WTC11 (cell line): ENCODE data around the gene TMEM147. TPM values are rescaled to one million over a fixed set of nuclear protein-coding genes. Genes with fewer than 3 reads are reported as not detected.
A peak's percentile ranks its signal among the peaks of the same experiment; 100 is the strongest.

ENCODE experiments used
- ATAC-seq: fragments of 200-7000 bp; cut with Tn5 transposase; 2 replicates; pipeline ENCODE4 v1.10.0; 2021; ENCODE audit warnings: mild to moderate bottlenecking, moderate library complexity
- CTCF ChIA-PET: fragments of 300-600 bp; sonication (Branson Sonifier 250); formaldehyde crosslinking; loops from one replicate; lab custom pipeline; 2021; ENCODE audit warnings: antibody characterized with exemption; lab: Charles Lee
- POLR2A ChIA-PET: fragments of 350-600 bp; sonication (Branson Sonifier 250); formaldehyde crosslinking; loops from one replicate; lab custom pipeline; 2021; ENCODE audit warnings: antibody characterized with exemption; lab: Charles Lee
- DNase-seq: peaks from one replicate; pipeline ENCODE4 v3.0.0; 2021; ENCODE audit warnings: low spot score
- H3K27ac Mint-ChIP-seq: 2 replicates; pipeline ENCODE4 v1.8.0; 2021; ENCODE audit warnings: mixed read lengths
- H3K27me3 Mint-ChIP-seq: 2 replicates; pipeline ENCODE4 v1.8.0; 2021; ENCODE audit warnings: low read depth, mild to moderate bottlenecking, moderate library complexity, mixed read lengths
- H3K36me3 Mint-ChIP-seq: 2 replicates; pipeline ENCODE4 v1.8.0; 2021; ENCODE audit warnings: mixed read lengths
- H3K4me1 Mint-ChIP-seq: 2 replicates; pipeline ENCODE4 v1.8.0; 2022; ENCODE audit warnings: mixed read lengths
- H3K4me3 Mint-ChIP-seq: 2 replicates; pipeline ENCODE4 v1.8.0; 2021; ENCODE audit warnings: mild to moderate bottlenecking, moderate library complexity, mixed read lengths
- H3K9me3 Mint-ChIP-seq: 2 replicates; pipeline ENCODE4 v1.8.0; 2021; ENCODE audit warnings: mixed read lengths
- ELF4 ChIP-seq: sonication (generic); formaldehyde crosslinking; IDR thresholded peaks from 2 replicates; pipeline ENCODE4 v1.8.1; 2022; ENCODE audit warnings: low read depth, mild to moderate bottlenecking, moderate library complexity, missing genetic modification reagents
- JUN ChIP-seq: sonication (generic); formaldehyde crosslinking; IDR thresholded peaks from 2 replicates; pipeline ENCODE4 v1.8.0; 2023; ENCODE audit warnings: mild to moderate bottlenecking, missing genetic modification reagents
- NFYB ChIP-seq: sonication (generic); formaldehyde crosslinking; conservative IDR thresholded peaks from 2 replicates; pipeline ENCODE4 v1.8.0; 2022; ENCODE audit warnings: low read depth, missing genetic modification reagents
- PRRX2 ChIP-seq: fragments of 250-450 bp; sonication (Bioruptor Pico); IDR thresholded peaks from 2 replicates; pipeline ENCODE4 v1.8.0; 2021; ENCODE audit warnings: mild to moderate bottlenecking
- SMAD4 ChIP-seq: sonication (generic); formaldehyde crosslinking; IDR thresholded peaks from 2 replicates; pipeline ENCODE4 v1.8.0; 2022; ENCODE audit warnings: mild to moderate bottlenecking, missing genetic modification reagents
- ZBTB21 ChIP-seq: sonication (generic); formaldehyde crosslinking; IDR thresholded peaks from 2 replicates; pipeline ENCODE4 v1.8.1; 2023; ENCODE audit warnings: mild to moderate bottlenecking, missing genetic modification reagents, borderline replicate concordance
- ZNF219 ChIP-seq: sonication (generic); formaldehyde crosslinking; IDR thresholded peaks from 2 replicates; pipeline ENCODE4 v1.8.0; 2023; ENCODE audit warnings: missing genetic modification reagents, mild to moderate bottlenecking, borderline replicate concordance
- ZNF232 ChIP-seq: sonication (generic); formaldehyde crosslinking; IDR thresholded peaks from 2 replicates; pipeline ENCODE4 v1.8.0; 2022; ENCODE audit warnings: mild to moderate bottlenecking, missing genetic modification reagents
- ZNF416 ChIP-seq: fragments of 250-450 bp; sonication (Bioruptor Pico); IDR thresholded peaks from 2 replicates; pipeline ENCODE4 v1.9.0; 2021; ENCODE audit warnings: mild to moderate bottlenecking, inconsistent platforms
- total RNA-seq: library from RNA; stranded (reverse); gene quantifications from 3 replicates; pipeline ENCODE4 v1.2.3, GENCODE V29; 2021
- TF ChIP-seq, protein P1 (sequence below): sonication (generic); formaldehyde crosslinking; IDR thresholded peaks from 2 replicates; pipeline ENCODE4 v1.8.1; 2022; ENCODE audit warnings: mild to moderate bottlenecking, moderate library complexity, missing genetic modification reagents
- TF ChIP-seq, protein P2 (sequence below): fragments of 250-450 bp; sonication (Bioruptor Pico); IDR thresholded peaks from 2 replicates; pipeline ENCODE4 v1.9.0; 2021; ENCODE audit warnings: mild to moderate bottlenecking, borderline replicate concordance
- TF ChIP-seq, protein P3 (sequence below): sonication (generic); formaldehyde crosslinking; IDR thresholded peaks from 2 replicates; pipeline ENCODE4 v1.8.0; 2022; ENCODE audit warnings: mild to moderate bottlenecking, missing genetic modification reagents
- TF ChIP-seq, protein P4 (sequence below): fragments of 250-450 bp; sonication (Bioruptor Pico); IDR thresholded peaks from 2 replicates; pipeline ENCODE4 v1.9.0; 2021; ENCODE audit warnings: mild to moderate bottlenecking
- TF ChIP-seq, protein P5 (sequence below): sonication (generic); formaldehyde crosslinking; IDR thresholded peaks from 2 replicates; pipeline ENCODE4 v1.8.1; 2023; ENCODE audit warnings: mild to moderate bottlenecking, missing genetic modification reagents, moderate library complexity
- TF ChIP-seq, protein P6 (sequence below): sonication (generic); formaldehyde crosslinking; IDR thresholded peaks from 2 replicates; pipeline ENCODE4 v1.8.0; 2023; ENCODE audit warnings: missing genetic modification reagents

Gene TMEM147
- total RNA-seq, 1 experiment from 2014 or later: 135 TPM

DNA sequence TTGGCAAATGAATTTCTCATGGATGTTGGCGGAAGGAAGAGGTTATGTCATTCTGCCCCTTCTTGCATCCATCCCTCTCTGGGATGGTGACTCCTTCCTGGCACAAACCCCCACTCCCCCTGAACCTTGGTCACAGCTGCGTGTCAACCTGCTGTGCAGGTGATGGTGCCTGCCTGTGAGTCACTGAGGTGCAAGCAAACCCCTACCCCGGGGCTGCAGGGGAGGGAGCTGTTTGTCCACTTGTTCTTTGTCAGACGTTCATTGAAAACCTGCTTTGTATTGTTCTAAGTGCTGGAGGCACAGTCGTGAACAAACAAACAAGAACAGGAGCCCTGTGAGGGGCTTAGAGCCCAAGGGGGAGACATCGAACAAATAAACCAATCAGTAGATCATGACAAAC, 14.1 kb upstream of the TMEM147 start:
- Mint-ChIP-seq H3K4me3 (no peak overlapping the region), H3K9me3 (0 out of 2 replicates have a peak, but pooled peaks cover 4% of the 10 kb centered on the region), H3K27me3 (peaks cover 36% of the 10 kb centered on the region)
- TF ChIP-seq SMAD4 (CRISPR knock-in tag) (no peak), PRRX2 (CRISPR knock-in tag) (no peak), JUN (CRISPR knock-in tag) (no peak), ELF4 (CRISPR knock-in tag) (no peak), ZNF232 (CRISPR knock-in tag) (no peak), ZNF219 (no peak)
- TF ChIP-seq, protein P1, sequence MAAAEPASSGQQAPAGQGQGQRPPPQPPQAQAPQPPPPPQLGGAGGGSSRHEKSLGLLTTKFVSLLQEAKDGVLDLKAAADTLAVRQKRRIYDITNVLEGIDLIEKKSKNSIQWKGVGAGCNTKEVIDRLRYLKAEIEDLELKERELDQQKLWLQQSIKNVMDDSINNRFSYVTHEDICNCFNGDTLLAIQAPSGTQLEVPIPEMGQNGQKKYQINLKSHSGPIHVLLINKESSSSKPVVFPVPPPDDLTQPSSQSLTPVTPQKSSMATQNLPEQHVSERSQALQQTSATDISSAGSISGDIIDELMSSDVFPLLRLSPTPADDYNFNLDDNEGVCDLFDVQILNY (CRISPR knock-in tag): no peak
- TF ChIP-seq, protein P2, sequence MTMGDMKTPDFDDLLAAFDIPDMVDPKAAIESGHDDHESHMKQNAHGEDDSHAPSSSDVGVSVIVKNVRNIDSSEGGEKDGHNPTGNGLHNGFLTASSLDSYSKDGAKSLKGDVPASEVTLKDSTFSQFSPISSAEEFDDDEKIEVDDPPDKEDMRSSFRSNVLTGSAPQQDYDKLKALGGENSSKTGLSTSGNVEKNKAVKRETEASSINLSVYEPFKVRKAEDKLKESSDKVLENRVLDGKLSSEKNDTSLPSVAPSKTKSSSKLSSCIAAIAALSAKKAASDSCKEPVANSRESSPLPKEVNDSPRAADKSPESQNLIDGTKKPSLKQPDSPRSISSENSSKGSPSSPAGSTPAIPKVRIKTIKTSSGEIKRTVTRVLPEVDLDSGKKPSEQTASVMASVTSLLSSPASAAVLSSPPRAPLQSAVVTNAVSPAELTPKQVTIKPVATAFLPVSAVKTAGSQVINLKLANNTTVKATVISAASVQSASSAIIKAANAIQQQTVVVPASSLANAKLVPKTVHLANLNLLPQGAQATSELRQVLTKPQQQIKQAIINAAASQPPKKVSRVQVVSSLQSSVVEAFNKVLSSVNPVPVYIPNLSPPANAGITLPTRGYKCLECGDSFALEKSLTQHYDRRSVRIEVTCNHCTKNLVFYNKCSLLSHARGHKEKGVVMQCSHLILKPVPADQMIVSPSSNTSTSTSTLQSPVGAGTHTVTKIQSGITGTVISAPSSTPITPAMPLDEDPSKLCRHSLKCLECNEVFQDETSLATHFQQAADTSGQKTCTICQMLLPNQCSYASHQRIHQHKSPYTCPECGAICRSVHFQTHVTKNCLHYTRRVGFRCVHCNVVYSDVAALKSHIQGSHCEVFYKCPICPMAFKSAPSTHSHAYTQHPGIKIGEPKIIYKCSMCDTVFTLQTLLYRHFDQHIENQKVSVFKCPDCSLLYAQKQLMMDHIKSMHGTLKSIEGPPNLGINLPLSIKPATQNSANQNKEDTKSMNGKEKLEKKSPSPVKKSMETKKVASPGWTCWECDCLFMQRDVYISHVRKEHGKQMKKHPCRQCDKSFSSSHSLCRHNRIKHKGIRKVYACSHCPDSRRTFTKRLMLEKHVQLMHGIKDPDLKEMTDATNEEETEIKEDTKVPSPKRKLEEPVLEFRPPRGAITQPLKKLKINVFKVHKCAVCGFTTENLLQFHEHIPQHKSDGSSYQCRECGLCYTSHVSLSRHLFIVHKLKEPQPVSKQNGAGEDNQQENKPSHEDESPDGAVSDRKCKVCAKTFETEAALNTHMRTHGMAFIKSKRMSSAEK (CRISPR knock-in tag): no peak
- TF ChIP-seq, protein P3, sequence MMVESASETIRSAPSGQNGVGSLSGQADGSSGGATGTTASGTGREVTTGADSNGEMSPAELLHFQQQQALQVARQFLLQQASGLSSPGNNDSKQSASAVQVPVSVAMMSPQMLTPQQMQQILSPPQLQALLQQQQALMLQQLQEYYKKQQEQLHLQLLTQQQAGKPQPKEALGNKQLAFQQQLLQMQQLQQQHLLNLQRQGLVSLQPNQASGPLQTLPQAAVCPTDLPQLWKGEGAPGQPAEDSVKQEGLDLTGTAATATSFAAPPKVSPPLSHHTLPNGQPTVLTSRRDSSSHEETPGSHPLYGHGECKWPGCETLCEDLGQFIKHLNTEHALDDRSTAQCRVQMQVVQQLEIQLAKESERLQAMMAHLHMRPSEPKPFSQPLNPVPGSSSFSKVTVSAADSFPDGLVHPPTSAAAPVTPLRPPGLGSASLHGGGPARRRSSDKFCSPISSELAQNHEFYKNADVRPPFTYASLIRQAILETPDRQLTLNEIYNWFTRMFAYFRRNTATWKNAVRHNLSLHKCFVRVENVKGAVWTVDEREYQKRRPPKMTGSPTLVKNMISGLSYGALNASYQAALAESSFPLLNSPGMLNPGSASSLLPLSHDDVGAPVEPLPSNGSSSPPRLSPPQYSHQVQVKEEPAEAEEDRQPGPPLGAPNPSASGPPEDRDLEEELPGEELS (CRISPR knock-in tag): no peak
- TF ChIP-seq, protein P4, sequence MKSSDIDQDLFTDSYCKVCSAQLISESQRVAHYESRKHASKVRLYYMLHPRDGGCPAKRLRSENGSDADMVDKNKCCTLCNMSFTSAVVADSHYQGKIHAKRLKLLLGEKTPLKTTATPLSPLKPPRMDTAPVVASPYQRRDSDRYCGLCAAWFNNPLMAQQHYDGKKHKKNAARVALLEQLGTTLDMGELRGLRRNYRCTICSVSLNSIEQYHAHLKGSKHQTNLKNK (CRISPR knock-in tag): no peak
- TF ChIP-seq, protein P5, sequence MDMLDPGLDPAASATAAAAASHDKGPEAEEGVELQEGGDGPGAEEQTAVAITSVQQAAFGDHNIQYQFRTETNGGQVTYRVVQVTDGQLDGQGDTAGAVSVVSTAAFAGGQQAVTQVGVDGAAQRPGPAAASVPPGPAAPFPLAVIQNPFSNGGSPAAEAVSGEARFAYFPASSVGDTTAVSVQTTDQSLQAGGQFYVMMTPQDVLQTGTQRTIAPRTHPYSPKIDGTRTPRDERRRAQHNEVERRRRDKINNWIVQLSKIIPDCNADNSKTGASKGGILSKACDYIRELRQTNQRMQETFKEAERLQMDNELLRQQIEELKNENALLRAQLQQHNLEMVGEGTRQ: no peak
- TF ChIP-seq, all 79 proteins: peak for 0
- ChIA-PET CTCF (interaction anchor here (0.8 to 1.3 kb wide), 5 partner anchors 18 to 117 kb away, joined by 3 to 4 read pairs (median 3); partner anchors contain the start of gene COX6B1), POLR2A (interaction anchor here (0.5 kb wide), 1 partner anchor 80 kb away, joined by 5 read pairs; no protein-coding TSS in a partner anchor)
- no peak for ATAC-seq
- Mint-ChIP-seq H3K4me1 (peaks cover 17% of the 10 kb centered on the region), H3K36me3 (no peaks in the 10 kb centered on the region), H3K27ac (no peak overlapping the region)
- no peak for DNase-seq

DNA sequence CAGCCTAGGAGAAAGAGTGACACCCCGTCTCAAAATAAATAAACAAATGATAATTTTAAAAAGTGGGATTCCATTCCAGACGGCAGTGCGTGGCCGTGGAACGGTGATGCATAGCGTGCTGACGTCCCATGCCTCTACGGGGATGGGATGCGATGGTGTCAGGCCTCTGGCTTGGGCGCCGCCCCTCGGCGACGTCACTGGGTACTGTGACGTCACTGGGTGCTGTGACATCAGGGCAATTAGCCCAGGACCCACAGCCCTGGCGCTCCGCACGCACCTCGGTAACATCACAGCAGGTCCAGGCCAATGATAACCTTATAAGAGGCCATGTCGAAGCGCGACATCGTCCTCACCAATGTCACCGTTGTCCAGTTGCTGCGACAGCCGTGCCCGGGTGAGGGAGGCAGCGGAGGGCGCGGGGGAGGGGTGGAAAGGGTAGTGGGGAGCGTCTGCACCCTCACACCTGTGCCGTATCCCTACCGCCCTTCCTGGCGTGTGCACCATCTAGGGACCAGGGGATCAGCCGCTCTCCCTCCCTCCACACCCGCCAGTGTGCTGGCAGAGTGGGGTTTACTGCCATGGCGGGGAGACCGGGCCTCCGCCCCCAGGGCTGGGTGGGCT, 12.1 kb upstream of the TMEM147 start, which contains the start of gene GAPDHS:
Gene GAPDHS (plus strand): TSS at position 256 of the 621 bp plus-strand sequence. CDS start 72 bp downstream, at position 328.
- no peak; the same call in 1 of the 2 replicates for ATAC-seq
- peak within 1 kb of the TSS; percentile 57 for H3K4me3 Mint-ChIP-seq
- no peaks in the 10 kb centered on the region for H3K36me3 Mint-ChIP-seq
- peaks cover 36% of the 10 kb centered on the region for H3K27me3 Mint-ChIP-seq
- H3K27ac Mint-ChIP-seq: 0 out of 2 replicates have a peak within 1 kb of the TSS, but pooled peaks have one; percentile 25
- TF ChIP-seq, protein P4 (CRISPR knock-in tag): no peak
- TF ChIP-seq, protein P6, sequence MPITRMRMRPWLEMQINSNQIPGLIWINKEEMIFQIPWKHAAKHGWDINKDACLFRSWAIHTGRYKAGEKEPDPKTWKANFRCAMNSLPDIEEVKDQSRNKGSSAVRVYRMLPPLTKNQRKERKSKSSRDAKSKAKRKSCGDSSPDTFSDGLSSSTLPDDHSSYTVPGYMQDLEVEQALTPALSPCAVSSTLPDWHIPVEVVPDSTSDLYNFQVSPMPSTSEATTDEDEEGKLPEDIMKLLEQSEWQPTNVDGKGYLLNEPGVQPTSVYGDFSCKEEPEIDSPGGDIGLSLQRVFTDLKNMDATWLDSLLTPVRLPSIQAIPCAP (CRISPR knock-in tag): no peak
- TF ChIP-seq NFYB (no peak), ELF4 (CRISPR knock-in tag) (no peak), ZNF416 (no peak), ZBTB21 (CRISPR knock-in tag) (peak; percentile 94; the same call in 1 of the 2 replicates)
- TF ChIP-seq, all 79 proteins: peak for 1
- ChIA-PET CTCF (interaction anchor here (1.0 kb wide), 1 partner anchor 16 kb away, joined by 4 read pairs; no protein-coding TSS in a partner anchor), POLR2A (interaction anchor here (0.6 to 0.9 kb wide), 2 partner anchors 19 to 38 kb away, joined by 3 to 4 read pairs; no protein-coding TSS in a partner anchor)
- peak; percentile 48 for DNase-seq
- Mint-ChIP-seq H3K4me1 (peaks cover 27% of the 10 kb centered on the region), H3K9me3 (no peaks in the 10 kb centered on the region)
